ENCODE data around the gene TBC1D14. TPM values are rescaled to one million over a fixed set of nuclear protein-coding genes. Genes with fewer than 3 reads are reported as not detected.
"Not testable (repeated sequence)": the region's sequence is repeated elsewhere in the genome, so short reads cannot be mapped to it uniquely, and the experiment has no call there.

Gene TBC1D14
- total and polyA plus RNA-seq, 10 of the 15 experiments (the other 5 are each of a cell fraction or from before 2014, with no cell fraction given) = 0.87 to 39.3 (median 30.1) TPM

DNA sequence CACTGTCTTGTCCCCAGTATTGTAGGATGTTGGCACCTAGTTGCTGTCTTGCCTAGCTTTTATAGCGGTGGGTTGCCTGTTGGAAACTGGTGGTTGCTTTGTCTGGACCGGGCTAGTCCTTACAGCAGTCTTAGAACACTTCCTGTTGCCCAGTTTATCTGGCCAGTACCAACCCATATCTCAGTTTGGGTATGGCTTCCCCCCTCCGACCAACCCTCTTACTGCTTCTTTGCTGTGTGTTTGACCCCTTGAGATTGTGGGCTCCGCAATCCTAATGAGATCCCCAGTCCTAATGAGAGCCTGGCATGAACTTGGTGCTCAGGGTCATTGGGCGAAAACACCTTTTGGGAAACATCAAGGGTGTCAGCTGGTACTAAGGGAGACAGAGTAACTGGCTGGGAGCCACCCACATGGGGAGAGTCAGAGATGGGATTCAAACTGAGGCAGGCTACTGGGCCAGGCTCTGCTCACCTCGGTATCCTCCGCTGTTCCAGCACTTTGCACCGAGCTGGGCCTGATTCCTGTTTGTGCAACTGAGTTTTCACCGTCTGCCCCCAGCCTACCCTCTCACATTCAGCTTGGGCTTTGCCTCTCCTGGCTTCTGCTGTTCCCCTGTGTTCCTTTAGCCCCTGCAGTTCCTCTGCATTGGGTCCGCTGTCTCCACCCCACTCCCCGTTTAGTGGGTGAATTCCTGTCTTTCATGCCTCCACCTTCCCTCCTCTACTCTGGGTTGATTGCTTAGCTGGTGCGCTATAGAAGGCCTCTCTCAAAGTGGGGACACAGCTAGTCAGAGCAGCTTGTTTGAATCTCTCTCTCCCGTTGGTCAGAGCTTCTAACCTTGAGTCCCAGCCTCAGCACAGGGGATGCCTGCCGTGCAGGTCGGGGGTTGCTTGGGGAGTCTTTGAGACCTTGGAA is 1.6 kb downstream of the TBC1D14 start:
- peak overlapping the region; percentile 72 for H3K9ac ChIP-seq (ENCODE audit: control insufficient read depth, insufficient read depth, low read length)
- intact Hi-C loops (cut with micrococcal nuclease; ENCODE audit: unreplicated experiment) = loop anchor here (5.0 kb wide), 1 partner anchor 61 kb away; no protein-coding TSS in a partner anchor
- no peaks in the 10 kb centered on the region for H3K9me3 ChIP-seq (replicated peaks; ENCODE audit: control insufficient read depth, insufficient read depth, low read length)
- ChIA-PET CTCF (interaction anchor here (0.6 to 9.5 kb wide), 9 partner anchors 8 to 158 kb away, joined by 3 to 94 read pairs (median 5); partner anchors contain the start of gene GRPEL1), SMC1A (ENCODE audit: uncharacterized antibody, unreplicated experiment) (interaction anchor here (0.6 to 1.6 kb wide), 7 partner anchors 18 to 191 kb away, joined by 3 to 5 read pairs (median 3); no protein-coding TSS in a partner anchor), RAD21 (ENCODE audit: unreplicated experiment) (interaction anchor here (1.4 to 2.1 kb wide), 2 partner anchors 157 to 160 kb away, joined by 3 to 6 read pairs; partner anchors contain the start of gene GRPEL1), POLR2A (interaction anchor here (0.6 to 3.5 kb wide), 3 partner anchors 36 to 157 kb away, joined by 4 to 18 read pairs (median 5); partner anchors contain the start of gene GRPEL1)
- H4K20me1 ChIP-seq (ENCODE audit: control insufficient read depth, insufficient read depth) = no peaks in the 10 kb centered on the region
- H3K27me3 ChIP-seq (replicated peaks in 1 of 2; ENCODE audit: control insufficient read depth in 2 of 2, insufficient read depth in 2 of 2, low read length in 1 of 2) = 0 out of 4 replicates have a peak, but pooled peaks cover 0 to 3% of the 10 kb centered on the region in 2 experiments
- H2AFZ ChIP-seq (ENCODE audit: control insufficient read depth, low read depth, low read length) = no peak overlapping the region
- H3K27ac ChIP-seq (ENCODE audit: control insufficient read depth, insufficient read depth) = no peak overlapping the region
- FAIRE-seq = no peak
- TF ChIP-seq EED (IDR thresholded peaks at IDR 0.05; ENCODE audit: low read depth) = no peak
- TF ChIP-seq RAD21 (IDR thresholded peaks at IDR 0.05; ENCODE audit: insufficient read depth, low read depth, low read length) = no peak
- peak; percentile 34; the same call in 1 of the 2 replicates for TF ChIP-seq POLR2A (IDR thresholded peaks at IDR 0.05; ENCODE audit: low read depth, low read length)
- no peak for TF ChIP-seq EZH2 (IDR thresholded peaks at IDR 0.05; ENCODE audit: borderline replicate concordance, control insufficient read depth, low read depth, low read length)
- TF ChIP-seq, protein P1, sequence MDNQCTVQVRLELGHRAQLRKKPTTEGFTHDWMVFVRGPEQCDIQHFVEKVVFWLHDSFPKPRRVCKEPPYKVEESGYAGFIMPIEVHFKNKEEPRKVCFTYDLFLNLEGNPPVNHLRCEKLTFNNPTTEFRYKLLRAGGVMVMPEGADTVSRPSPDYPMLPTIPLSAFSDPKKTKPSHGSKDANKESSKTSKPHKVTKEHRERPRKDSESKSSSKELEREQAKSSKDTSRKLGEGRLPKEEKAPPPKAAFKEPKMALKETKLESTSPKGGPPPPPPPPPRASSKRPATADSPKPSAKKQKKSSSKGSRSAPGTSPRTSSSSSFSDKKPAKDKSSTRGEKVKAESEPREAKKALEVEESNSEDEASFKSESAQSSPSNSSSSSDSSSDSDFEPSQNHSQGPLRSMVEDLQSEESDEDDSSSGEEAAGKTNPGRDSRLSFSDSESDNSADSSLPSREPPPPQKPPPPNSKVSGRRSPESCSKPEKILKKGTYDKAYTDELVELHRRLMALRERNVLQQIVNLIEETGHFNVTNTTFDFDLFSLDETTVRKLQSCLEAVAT (IDR thresholded peaks at IDR 0.05) = 0 out of 2 replicates have a peak, but pooled peaks have one; percentile 15
- no peak for TF ChIP-seq NFYB (IDR thresholded peaks at IDR 0.05; ENCODE audit: insufficient read depth, low read depth, low read length)
- no peak for TF ChIP-seq NFXL1 (IDR thresholded peaks at IDR 0.05; ENCODE audit: borderline replicate concordance)
- peaks cover 17% of the 10 kb centered on the region for H3K4me1 ChIP-seq (ENCODE audit: control insufficient read depth, insufficient read depth, low read length)
- peak overlapping the region; percentile 97; the same call in 1 of the 2 replicates for H3K4me3 ChIP-seq
- ATAC-seq = no peak
- DNase-seq (ENCODE audit: low read depth, low spot score) = no peak
- in situ Hi-C loops (cut with MboI) = no loop called here
- TSS peak; percentile 56 for BruUV-seq (replicated peaks)
- peaks cover 11% of the 10 kb centered on the region for H3K79me2 ChIP-seq (ENCODE audit: control insufficient read depth, insufficient read depth, low read length)
- 89% methylated on average over 14 of the region's 15 CpGs for WGBS (ENCODE audit: insufficient coverage, insufficient replicate concordance, low lambda C conversion rate, missing lambda C conversion rate)
- no peaks in the 10 kb centered on the region for H3K36me3 ChIP-seq (ENCODE audit: control insufficient read depth in 2 of 2, insufficient read depth in 2 of 2, low read length in 1 of 2)
- peak overlapping the region; percentile 99 for H3K4me2 ChIP-seq (ENCODE audit: control insufficient read depth, insufficient read depth)

DNA sequence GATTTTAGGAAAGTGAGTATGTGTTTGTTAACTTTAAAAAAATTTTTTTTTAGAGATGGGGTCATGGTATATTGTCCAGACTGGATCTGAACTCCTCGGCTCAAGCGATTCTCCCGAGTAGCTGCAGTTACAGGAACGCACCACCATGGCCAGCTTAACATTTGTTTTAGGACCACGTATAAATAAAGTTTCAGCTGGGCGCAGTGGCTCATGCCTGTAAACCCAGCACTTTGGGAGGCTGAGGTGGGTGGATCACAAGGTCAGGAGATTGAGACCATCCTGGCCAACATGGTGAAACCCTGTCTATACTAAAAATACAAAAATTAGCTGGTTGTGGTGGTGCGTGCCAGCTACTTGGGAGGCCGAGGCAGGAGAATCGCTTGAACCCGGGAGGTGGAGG is 2.3 kb downstream of the TBC1D14 start:
- H3K27me3 ChIP-seq (replicated peaks in 1 of 2; ENCODE audit: control insufficient read depth in 2 of 2, insufficient read depth in 2 of 2, low read length in 1 of 2); ATAC-seq; H3K36me3 ChIP-seq (ENCODE audit: control insufficient read depth in 2 of 2, insufficient read depth in 2 of 2, low read length in 1 of 2); H3K4me2 ChIP-seq (ENCODE audit: control insufficient read depth, insufficient read depth); H2AFZ ChIP-seq (ENCODE audit: control insufficient read depth, low read depth, low read length); H3K9me3 ChIP-seq (replicated peaks; ENCODE audit: control insufficient read depth, insufficient read depth, low read length); in situ Hi-C loops (cut with MboI); H3K27ac ChIP-seq (ENCODE audit: control insufficient read depth, insufficient read depth); FAIRE-seq; DNase-seq (ENCODE audit: low read depth, low spot score); BruUV-seq (replicated peaks); H3K4me3 ChIP-seq; H4K20me1 ChIP-seq (ENCODE audit: control insufficient read depth, insufficient read depth); H3K9ac ChIP-seq (ENCODE audit: control insufficient read depth, insufficient read depth, low read length): not testable (repeated sequence)
- H3K79me2 ChIP-seq (ENCODE audit: control insufficient read depth, insufficient read depth, low read length) = peaks cover 11% of the 10 kb centered on the region
- CTCF ChIA-PET = interaction anchor here (0.9 to 9.5 kb wide), 7 partner anchors 14 to 157 kb away, joined by 3 to 94 read pairs (median 5); partner anchors contain the start of gene GRPEL1
- intact Hi-C loops (cut with micrococcal nuclease; ENCODE audit: unreplicated experiment) = loop anchor here (5.0 kb wide), 1 partner anchor 60 kb away; no protein-coding TSS in a partner anchor
- POLR2A ChIA-PET = interaction anchor here (0.6 to 1.5 kb wide), 3 partner anchors 35 to 154 kb away, joined by 3 to 5 read pairs (median 4); no protein-coding TSS in a partner anchor
- RAD21 ChIA-PET (ENCODE audit: unreplicated experiment) = interaction anchor here (2.4 kb wide), 1 partner anchor 75 kb away, joined by 7 read pairs; no protein-coding TSS in a partner anchor
- peaks cover 24% of the 10 kb centered on the region for H3K4me1 ChIP-seq (ENCODE audit: control insufficient read depth, insufficient read depth, low read length)
- SMC1A ChIA-PET (ENCODE audit: uncharacterized antibody, unreplicated experiment) = interaction anchor here (0.7 to 1.6 kb wide), 3 partner anchors 73 to 192 kb away, joined by 3 to 5 read pairs (median 3); no protein-coding TSS in a partner anchor
- 86% methylated on average over 10 of the region's 10 CpGs for WGBS (ENCODE audit: insufficient coverage, insufficient replicate concordance, low lambda C conversion rate, missing lambda C conversion rate)
